ENCODE measurements around the gene NUP93. TPM values are rescaled to one million over a fixed set of nuclear protein-coding genes. Genes with fewer than 3 reads are reported as not detected.

Gene NUP93
- total RNA-seq, 1 experiment from 2014 or later, result 144 TPM

GRCh38 chr16:56722200-56722842 lies 7.6 kb upstream of the NUP93 start:
- Histone ChIP-seq H4K20me1 (ENCODE audit: insufficient read depth) (no peaks in the 10 kb centered on the region), H3K27me3 (ENCODE audit: insufficient read depth, low read length) (no peaks in the 10 kb centered on the region), H3K4me1 (ENCODE audit: control insufficient read depth in 1 of 2, insufficient read depth in 2 of 2, low read length in 2 of 2) (no peaks in the 10 kb centered on the region), H2AFZ (ENCODE audit: low read depth, low read length, poor library complexity, severe bottlenecking) (no peak overlapping the region), H3K36me3 (ENCODE audit: control insufficient read depth in 1 of 2, insufficient read depth in 2 of 2, low read length in 2 of 2) (no peaks in the 10 kb centered on the region), H3K4me3 (replicated peaks in 1 of 2; ENCODE audit: low read depth in 1 of 2, low read length in 2 of 2) (no peak overlapping the region), H3K4me2 (ENCODE audit: low read length) (no peak overlapping the region), H3K27ac (ENCODE audit: low read depth, low read length) (no peak overlapping the region), H3K9me2 (ENCODE audit: insufficient read depth) (no peaks in the 10 kb centered on the region), H3K9ac (ENCODE audit: low read length) (no peak overlapping the region), H3K9me3 (ENCODE audit: control insufficient read depth in 1 of 2, insufficient read depth in 1 of 2, low read depth in 1 of 2, low read length in 2 of 2) (no peaks in the 10 kb centered on the region), H3K79me2 (ENCODE audit: insufficient read depth, low read length) (no peaks in the 10 kb centered on the region)
- DNase-seq (ENCODE audit: low read depth, low spot score), result no peak
- TF ChIP-seq REST (IDR thresholded peaks at IDR 0.05; ENCODE audit: low read depth) (no peak), ELF1 (IDR thresholded peaks at IDR 0.05; ENCODE audit: borderline replicate concordance, low read depth) (no peak), RAD21 (IDR thresholded peaks at IDR 0.05; ENCODE audit: low read depth) (no peak), SP1 (IDR thresholded peaks at IDR 0.05; ENCODE audit: low read depth) (no peak), JUND (IDR thresholded peaks at IDR 0.05) (no peak), ZNF274 (IDR thresholded peaks at IDR 0.05; ENCODE audit: low read depth, low read length) (no peak), TCF7L2 (IDR thresholded peaks at IDR 0.05; ENCODE audit: borderline replicate concordance, extremely low read depth, insufficient read depth, insufficient read length) (no peak), YY1 (IDR thresholded peaks at IDR 0.05; ENCODE audit: extremely low read depth, insufficient replicate concordance, low read depth, low read length) (no peak), EGR1 (IDR thresholded peaks at IDR 0.05; ENCODE audit: low read depth) (no peak), SRF (IDR thresholded peaks at IDR 0.05; ENCODE audit: low read depth) (no peak), EZH2 (IDR thresholded peaks at IDR 0.05) (no peak), FOSL1 (IDR thresholded peaks at IDR 0.05; ENCODE audit: low read depth) (no peak), CEBPB (IDR thresholded peaks at IDR 0.05; ENCODE audit: low read depth) (no peak)
- TF ChIP-seq, protein P1, sequence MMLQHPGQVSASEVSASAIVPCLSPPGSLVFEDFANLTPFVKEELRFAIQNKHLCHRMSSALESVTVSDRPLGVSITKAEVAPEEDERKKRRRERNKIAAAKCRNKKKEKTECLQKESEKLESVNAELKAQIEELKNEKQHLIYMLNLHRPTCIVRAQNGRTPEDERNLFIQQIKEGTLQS (IDR thresholded peaks at IDR 0.05), result no peak
- TF ChIP-seq, protein P2, sequence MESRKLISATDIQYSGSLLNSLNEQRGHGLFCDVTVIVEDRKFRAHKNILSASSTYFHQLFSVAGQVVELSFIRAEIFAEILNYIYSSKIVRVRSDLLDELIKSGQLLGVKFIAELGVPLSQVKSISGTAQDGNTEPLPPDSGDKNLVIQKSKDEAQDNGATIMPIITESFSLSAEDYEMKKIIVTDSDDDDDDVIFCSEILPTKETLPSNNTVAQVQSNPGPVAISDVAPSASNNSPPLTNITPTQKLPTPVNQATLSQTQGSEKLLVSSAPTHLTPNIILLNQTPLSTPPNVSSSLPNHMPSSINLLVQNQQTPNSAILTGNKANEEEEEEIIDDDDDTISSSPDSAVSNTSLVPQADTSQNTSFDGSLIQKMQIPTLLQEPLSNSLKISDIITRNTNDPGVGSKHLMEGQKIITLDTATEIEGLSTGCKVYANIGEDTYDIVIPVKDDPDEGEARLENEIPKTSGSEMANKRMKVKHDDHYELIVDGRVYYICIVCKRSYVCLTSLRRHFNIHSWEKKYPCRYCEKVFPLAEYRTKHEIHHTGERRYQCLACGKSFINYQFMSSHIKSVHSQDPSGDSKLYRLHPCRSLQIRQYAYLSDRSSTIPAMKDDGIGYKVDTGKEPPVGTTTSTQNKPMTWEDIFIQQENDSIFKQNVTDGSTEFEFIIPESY (IDR thresholded peaks at IDR 0.05; ENCODE audit: extremely low read depth, insufficient replicate concordance, low read length), result no peak
- TF ChIP-seq, protein P3, sequence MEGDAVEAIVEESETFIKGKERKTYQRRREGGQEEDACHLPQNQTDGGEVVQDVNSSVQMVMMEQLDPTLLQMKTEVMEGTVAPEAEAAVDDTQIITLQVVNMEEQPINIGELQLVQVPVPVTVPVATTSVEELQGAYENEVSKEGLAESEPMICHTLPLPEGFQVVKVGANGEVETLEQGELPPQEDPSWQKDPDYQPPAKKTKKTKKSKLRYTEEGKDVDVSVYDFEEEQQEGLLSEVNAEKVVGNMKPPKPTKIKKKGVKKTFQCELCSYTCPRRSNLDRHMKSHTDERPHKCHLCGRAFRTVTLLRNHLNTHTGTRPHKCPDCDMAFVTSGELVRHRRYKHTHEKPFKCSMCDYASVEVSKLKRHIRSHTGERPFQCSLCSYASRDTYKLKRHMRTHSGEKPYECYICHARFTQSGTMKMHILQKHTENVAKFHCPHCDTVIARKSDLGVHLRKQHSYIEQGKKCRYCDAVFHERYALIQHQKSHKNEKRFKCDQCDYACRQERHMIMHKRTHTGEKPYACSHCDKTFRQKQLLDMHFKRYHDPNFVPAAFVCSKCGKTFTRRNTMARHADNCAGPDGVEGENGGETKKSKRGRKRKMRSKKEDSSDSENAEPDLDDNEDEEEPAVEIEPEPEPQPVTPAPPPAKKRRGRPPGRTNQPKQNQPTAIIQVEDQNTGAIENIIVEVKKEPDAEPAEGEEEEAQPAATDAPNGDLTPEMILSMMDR (IDR thresholded peaks at IDR 0.05 in 2 of 3, conservative IDR thresholded peaks at IDR 0.05 in 1 of 3; ENCODE audit: borderline replicate concordance in 1 of 3, insufficient read depth in 1 of 3, low read depth in 2 of 3, low read length in 2 of 3), result no peak
- TF ChIP-seq, protein P4, sequence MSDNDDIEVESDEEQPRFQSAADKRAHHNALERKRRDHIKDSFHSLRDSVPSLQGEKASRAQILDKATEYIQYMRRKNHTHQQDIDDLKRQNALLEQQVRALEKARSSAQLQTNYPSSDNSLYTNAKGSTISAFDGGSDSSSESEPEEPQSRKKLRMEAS (IDR thresholded peaks at IDR 0.05), result no peak
- ChIA-PET RAD21 (ENCODE audit: low non-redundant PET in 1 of 2, low total read pairs in 2 of 2, uncharacterized antibody in 2 of 2, unreplicated experiment in 2 of 2) (no interaction called here), CTCF (no interaction called here), POLR2A (no interaction called here)
- no TSS peak for BruUV-seq (replicated peaks)
- intact Hi-C loops (cut with micrococcal nuclease), result no loop called here
- no peak for ATAC-seq

Data from HCT116 (cell line).